ENCODE results near the gene ROCK2. TPM values are rescaled to one million over a fixed set of nuclear protein-coding genes. Genes with fewer than 3 reads are reported as not detected.
A peak's percentile ranks its signal among the peaks of the same experiment; 100 is the strongest.

Gene ROCK2
- total RNA-seq, 4 donors from 2014 or later, result 110 to 197 (median 155) TPM

DNA sequence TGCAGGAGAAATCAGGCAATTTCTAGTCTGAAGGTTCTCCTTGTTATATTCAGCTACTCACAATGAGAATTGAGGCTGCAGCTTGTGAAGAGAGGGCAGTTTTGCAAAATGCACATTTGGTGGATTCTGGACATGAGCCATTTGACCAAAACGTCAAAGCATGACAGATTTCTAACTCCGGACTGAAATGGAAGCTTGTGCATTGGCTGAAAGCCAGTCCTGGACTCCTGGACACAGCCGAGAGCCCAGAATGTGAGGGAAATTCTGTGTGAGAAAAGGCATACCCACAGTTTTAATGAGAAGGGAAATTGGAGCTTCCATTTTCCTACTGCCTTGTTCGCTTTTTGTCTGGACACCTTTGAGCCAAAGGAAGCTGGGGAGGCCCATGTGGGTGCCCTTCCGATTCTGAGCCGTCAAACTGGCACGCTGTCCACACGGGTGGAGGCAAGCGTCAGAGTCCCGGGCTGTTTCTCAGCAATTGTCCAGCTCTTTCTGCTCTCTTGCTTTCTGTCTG lies 23.7 kb upstream of the ROCK2 start:
- TF ChIP-seq, protein P1, sequence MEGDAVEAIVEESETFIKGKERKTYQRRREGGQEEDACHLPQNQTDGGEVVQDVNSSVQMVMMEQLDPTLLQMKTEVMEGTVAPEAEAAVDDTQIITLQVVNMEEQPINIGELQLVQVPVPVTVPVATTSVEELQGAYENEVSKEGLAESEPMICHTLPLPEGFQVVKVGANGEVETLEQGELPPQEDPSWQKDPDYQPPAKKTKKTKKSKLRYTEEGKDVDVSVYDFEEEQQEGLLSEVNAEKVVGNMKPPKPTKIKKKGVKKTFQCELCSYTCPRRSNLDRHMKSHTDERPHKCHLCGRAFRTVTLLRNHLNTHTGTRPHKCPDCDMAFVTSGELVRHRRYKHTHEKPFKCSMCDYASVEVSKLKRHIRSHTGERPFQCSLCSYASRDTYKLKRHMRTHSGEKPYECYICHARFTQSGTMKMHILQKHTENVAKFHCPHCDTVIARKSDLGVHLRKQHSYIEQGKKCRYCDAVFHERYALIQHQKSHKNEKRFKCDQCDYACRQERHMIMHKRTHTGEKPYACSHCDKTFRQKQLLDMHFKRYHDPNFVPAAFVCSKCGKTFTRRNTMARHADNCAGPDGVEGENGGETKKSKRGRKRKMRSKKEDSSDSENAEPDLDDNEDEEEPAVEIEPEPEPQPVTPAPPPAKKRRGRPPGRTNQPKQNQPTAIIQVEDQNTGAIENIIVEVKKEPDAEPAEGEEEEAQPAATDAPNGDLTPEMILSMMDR (IDR thresholded peaks at IDR 0.05), result no peak
- ATAC-seq (ENCODE audit: low FRiP score) (peak; percentile 59), DNase-seq (ENCODE audit: low spot score) (no peak)

GRCh38 chr2:11367170-11367730 lies 22.8 kb upstream of the ROCK2 start:
- TF ChIP-seq, protein P1 (IDR thresholded peaks at IDR 0.05), result no peak
- ATAC-seq (ENCODE audit: low FRiP score) (no peak), DNase-seq (ENCODE audit: low spot score) (no peak)

GRCh38 chr2:11366326-11366741 lies 21.9 kb upstream of the ROCK2 start:
- TF ChIP-seq, protein P1 (IDR thresholded peaks at IDR 0.05), result no peak
- ATAC-seq (ENCODE audit: low FRiP score) (no peak), DNase-seq (ENCODE audit: low spot score) (no peak)

- DNase-seq (ENCODE audit: low spot score) (no peak), ATAC-seq (ENCODE audit: low FRiP score) (peak; percentile 19)
- TF ChIP-seq, protein P1 (IDR thresholded peaks at IDR 0.05), result no peak
Measured at GRCh38 chr2:11365096-11365879, 20.9 kb upstream of the ROCK2 start.

DNA sequence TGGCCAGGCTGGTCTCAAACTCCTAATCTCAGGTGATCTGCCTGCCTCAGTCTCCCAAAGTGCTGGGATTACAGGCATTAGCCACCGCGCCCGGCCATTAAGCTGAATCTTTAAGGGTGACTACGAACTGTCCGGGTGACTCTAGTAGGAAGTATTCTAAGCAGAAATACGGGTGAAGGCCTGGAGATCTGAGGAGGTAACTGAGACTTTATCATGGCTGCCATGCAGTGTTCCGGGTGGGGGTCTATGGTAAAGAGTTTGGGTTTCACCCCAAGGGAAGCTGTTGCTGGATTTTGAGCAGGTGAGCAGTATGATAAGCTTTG lies 20.1 kb upstream of the ROCK2 start:
- DNase-seq (ENCODE audit: low spot score), result no peak
- TF ChIP-seq, protein P1 (IDR thresholded peaks at IDR 0.05), result no peak
- ATAC-seq (ENCODE audit: low FRiP score), result no peak

- DNase-seq (ENCODE audit: low spot score) (no peak), ATAC-seq (ENCODE audit: low FRiP score) (no peak)
- TF ChIP-seq, protein P1 (IDR thresholded peaks at IDR 0.05), result no peak
Measured at GRCh38 chr2:11363868-11364564, 19.6 kb upstream of the ROCK2 start.

Data from omental fat pad (tissue), 4 donors.